NCI-H146 (cell line): Measurements from ENCODE around the gene ZNF445.
"Not testable (repeated sequence)": the region's sequence is repeated elsewhere in the genome, so short reads cannot be mapped to it uniquely, and the experiment has no call there.

Source experiments
- DNase-seq: peaks from one replicate; lab custom pipeline; 2025; lab: John Stamatoyannopoulos, UW

Gene ZNF445

GRCh38 chr3:44434834-44435510 lies 42.5 kb downstream of the ZNF445 start:
- DNase-seq, result no peak

GRCh38 chr3:44430466-44430865 lies 47.0 kb downstream of the ZNF445 start:
- no peak for DNase-seq

- no peak for DNase-seq
Measured at GRCh38 chr3:44429459-44429858, 48.0 kb downstream of the ZNF445 start.

- DNase-seq, result no peak
Measured at GRCh38 chr3:44428910-44429309, 48.6 kb downstream of the ZNF445 start.

GRCh38 chr3:44427683-44428082 lies 49.8 kb downstream of the ZNF445 start:
- DNase-seq, result no peak

- no peak for DNase-seq
Measured at GRCh38 chr3:44424758-44425157, 52.7 kb downstream of the ZNF445 start.

GRCh38 chr3:44421280-44421679 lies 56.2 kb downstream of the ZNF445 start:
- DNase-seq, result no peak

- DNase-seq, result no peak
Measured at GRCh38 chr3:44420676-44421075, 56.8 kb downstream of the ZNF445 start.

GRCh38 chr3:44419923-44420650 lies 57.4 kb downstream of the ZNF445 start:
- no peak for DNase-seq

GRCh38 chr3:44419116-44419922 lies 58.2 kb downstream of the ZNF445 start:
- DNase-seq, result no peak

- no peak for DNase-seq
Measured at GRCh38 chr3:44418549-44418948, 58.9 kb downstream of the ZNF445 start.

GRCh38 chr3:44418118-44418517 lies 59.4 kb downstream of the ZNF445 start:
- DNase-seq, result not testable (repeated sequence)

GRCh38 chr3:44416031-44417030 lies 61.1 kb downstream of the ZNF445 start:
- DNase-seq, result no peak

GRCh38 chr3:44415421-44415820 lies 62.0 kb downstream of the ZNF445 start:
- DNase-seq, result no peak

- no peak for DNase-seq
Measured at GRCh38 chr3:44414517-44415090, 62.9 kb downstream of the ZNF445 start.

- DNase-seq, result no peak
Measured at GRCh38 chr3:44412365-44412764, 65.1 kb downstream of the ZNF445 start.

- no peak for DNase-seq
Measured at GRCh38 chr3:44411031-44411645, 66.3 kb downstream of the ZNF445 start.

- DNase-seq, result no peak
Measured at GRCh38 chr3:44409640-44410410, 67.6 kb downstream of the ZNF445 start.

GRCh38 chr3:44402548-44402947 lies 74.9 kb downstream of the ZNF445 start:
- DNase-seq, result no peak

- DNase-seq, result no peak
Measured at GRCh38 chr3:44400771-44401170, 76.7 kb downstream of the ZNF445 start.
